ENCODE results near the gene LPP. TPM values are rescaled to one million over a fixed set of nuclear protein-coding genes. Genes with fewer than 3 reads are reported as not detected.
A peak's percentile ranks its signal among the peaks of the same experiment; 100 is the strongest.

LPP gene
- total and polyA plus RNA-seq, 2 of the 4 experiments (the other 2 are of a cell fraction): 16.0 to 130 TPM

- WGBS, 2 experiments (ENCODE audit: extremely low coverage in 2 of 2, insufficient read length in 1 of 2): no CpG with 5 or more reads among the region's 2 CpGs
These were observed 507.8 kb downstream of the LPP start for GRCh38 chr3:188661806-188662205.

More at GRCh38 chr3:188661806-188662205, 507.8 kb downstream of the LPP start:
- H2AK9ac ChIP-seq (replicated peaks; ENCODE audit: low read depth, low read length, poor library complexity): no peak overlapping the region
- no peaks in the 10 kb centered on the region for H3K27me3 ChIP-seq (ENCODE audit: control insufficient read depth, insufficient read depth, low read length)
- H2AK5ac ChIP-seq (ENCODE audit: low read depth, low read length): no peak overlapping the region
- H3K4ac ChIP-seq (ENCODE audit: low read depth, low read length): no peak overlapping the region
- H3K36me3 ChIP-seq (ENCODE audit: control insufficient read depth, insufficient read depth, low read length): no peaks in the 10 kb centered on the region
- H2BK5ac ChIP-seq (ENCODE audit: low read depth, low read length, poor library complexity, severe bottlenecking): no peak overlapping the region
- intact Hi-C loops (cut with micrococcal nuclease): no loop called here
- no peak overlapping the region for H3K27ac ChIP-seq (ENCODE audit: insufficient read depth, low read length)
- no peak overlapping the region for H3K14ac ChIP-seq (replicated peaks; ENCODE audit: low read depth, low read length)
- H3K9ac ChIP-seq (ENCODE audit: low read depth, low read length): no peak overlapping the region
- DNase-seq: peak; percentile 17
- ChIA-PET POLR2A (ENCODE audit: unreplicated experiment) (no interaction called here), CTCF (no interaction called here)
- no peak for ATAC-seq (ENCODE audit: low read depth)
- H4K20me1 ChIP-seq (ENCODE audit: insufficient read depth, low read length): peaks cover 18% of the 10 kb centered on the region; the same call in 1 of the 2 replicates
- H3K4me3 ChIP-seq (ENCODE audit: insufficient read depth, low read depth, low read length): no peak overlapping the region
- dilution Hi-C loops (cut with HindIII; ENCODE audit: low sequenced_read_pairs, unreplicated experiment): no loop called here
- peaks cover 7% of the 10 kb centered on the region for H3K9me1 ChIP-seq (ENCODE audit: insufficient read depth, low read length)
- no peak overlapping the region for H3K56ac ChIP-seq (ENCODE audit: extremely low read depth, insufficient read depth, low read length)
- no peak overlapping the region for H2BK15ac ChIP-seq (ENCODE audit: low read depth, low read length)
- BruUV-seq (replicated peaks): no TSS peak
- in situ Hi-C loops (cut with MboI; ENCODE audit: low sequenced_read_pairs): no loop called here
- H4K5ac ChIP-seq (ENCODE audit: low read depth, low read length): no peak overlapping the region
- no peaks in the 10 kb centered on the region for H3K9me3 ChIP-seq (ENCODE audit: control insufficient read depth, insufficient read depth, low read length)
- H2BK120ac ChIP-seq (ENCODE audit: low read depth, low read length): no peak overlapping the region
- H2AFZ ChIP-seq (replicated peaks; ENCODE audit: low read length, poor library complexity): no peak overlapping the region
- no peak overlapping the region for H3K23ac ChIP-seq (ENCODE audit: low read depth, low read length)
- no peak overlapping the region for H4K8ac ChIP-seq (ENCODE audit: low read depth in 2 of 2, low read length in 2 of 2)
- TF ChIP-seq RFX5 (IDR thresholded peaks at IDR 0.05; ENCODE audit: low read depth, low read length): no peak
- TF ChIP-seq MAZ (IDR thresholded peaks at IDR 0.05; ENCODE audit: borderline replicate concordance, low read depth, low read length): no peak
- TF ChIP-seq BHLHE40 (IDR thresholded peaks at IDR 0.05; ENCODE audit: low read depth, low read length): no peak
- no peak for TF ChIP-seq RAD21 (IDR thresholded peaks at IDR 0.05; ENCODE audit: low read length)
- no peak for TF ChIP-seq SMC3 (IDR thresholded peaks at IDR 0.05; ENCODE audit: low read depth, low read length)
- no peak for TF ChIP-seq ELK1 (IDR thresholded peaks at IDR 0.05; ENCODE audit: borderline replicate concordance, low read depth, low read length)
- no peak for TF ChIP-seq POLR2A (IDR thresholded peaks at IDR 0.05; ENCODE audit: low read depth, low read length)
- H2BK20ac ChIP-seq (ENCODE audit: low read depth, low read length): no peak overlapping the region
- no peak overlapping the region for H3K18ac ChIP-seq (ENCODE audit: low read depth, low read length)
- 0 out of 2 replicates have a peak, but pooled peaks cover 1% of the 10 kb centered on the region for H3K4me1 ChIP-seq (ENCODE audit: control insufficient read depth, insufficient read depth, low read length)
- no peak overlapping the region for H3K4me2 ChIP-seq (ENCODE audit: low read depth, low read length)
- H3K79me1 ChIP-seq (ENCODE audit: low read depth in 1 of 2, low read length in 2 of 2): peaks cover 47 to 64% of the 10 kb centered on the region in 2 experiments
- no peak overlapping the region for H4K91ac ChIP-seq (ENCODE audit: insufficient read depth, low read depth, low read length)
